ENCODE data around the gene LAMA2.
A peak's percentile ranks its signal among the peaks of the same experiment; 100 is the strongest.

Gene LAMA2

DNA sequence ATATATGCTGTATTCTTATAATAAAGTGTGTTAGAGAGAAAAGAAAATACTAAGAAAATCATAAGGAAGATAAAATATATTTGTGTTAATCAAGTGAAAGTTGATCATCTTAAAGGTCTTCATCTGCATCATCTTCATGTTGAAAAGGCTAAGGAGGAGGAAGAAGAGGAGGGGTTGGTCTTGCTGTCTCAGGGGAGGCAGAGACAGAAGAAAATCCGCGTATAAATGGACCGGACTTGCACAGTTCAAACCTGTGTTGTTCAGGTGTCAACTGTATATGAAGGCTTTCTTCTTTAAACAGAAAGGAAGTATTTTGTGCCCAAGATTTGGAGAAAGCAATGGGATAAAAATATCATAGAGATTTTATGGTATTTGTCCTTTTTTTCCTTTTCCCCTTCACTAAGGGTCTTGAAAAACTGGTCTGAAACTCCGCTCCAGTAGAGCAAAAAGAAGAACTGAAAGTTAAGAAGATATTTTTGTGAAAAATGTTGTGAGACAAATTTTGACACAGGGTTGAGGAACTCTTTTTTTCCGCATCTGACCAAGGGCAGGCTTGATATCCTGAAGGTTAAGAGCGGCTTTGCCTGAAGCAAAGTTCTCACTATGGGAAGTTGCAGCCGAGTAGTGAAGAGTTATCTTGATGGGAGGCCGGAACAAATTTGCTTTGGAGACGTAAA, 350.7 kb downstream of the LAMA2 start:
- no peak for DNase-seq

DNA sequence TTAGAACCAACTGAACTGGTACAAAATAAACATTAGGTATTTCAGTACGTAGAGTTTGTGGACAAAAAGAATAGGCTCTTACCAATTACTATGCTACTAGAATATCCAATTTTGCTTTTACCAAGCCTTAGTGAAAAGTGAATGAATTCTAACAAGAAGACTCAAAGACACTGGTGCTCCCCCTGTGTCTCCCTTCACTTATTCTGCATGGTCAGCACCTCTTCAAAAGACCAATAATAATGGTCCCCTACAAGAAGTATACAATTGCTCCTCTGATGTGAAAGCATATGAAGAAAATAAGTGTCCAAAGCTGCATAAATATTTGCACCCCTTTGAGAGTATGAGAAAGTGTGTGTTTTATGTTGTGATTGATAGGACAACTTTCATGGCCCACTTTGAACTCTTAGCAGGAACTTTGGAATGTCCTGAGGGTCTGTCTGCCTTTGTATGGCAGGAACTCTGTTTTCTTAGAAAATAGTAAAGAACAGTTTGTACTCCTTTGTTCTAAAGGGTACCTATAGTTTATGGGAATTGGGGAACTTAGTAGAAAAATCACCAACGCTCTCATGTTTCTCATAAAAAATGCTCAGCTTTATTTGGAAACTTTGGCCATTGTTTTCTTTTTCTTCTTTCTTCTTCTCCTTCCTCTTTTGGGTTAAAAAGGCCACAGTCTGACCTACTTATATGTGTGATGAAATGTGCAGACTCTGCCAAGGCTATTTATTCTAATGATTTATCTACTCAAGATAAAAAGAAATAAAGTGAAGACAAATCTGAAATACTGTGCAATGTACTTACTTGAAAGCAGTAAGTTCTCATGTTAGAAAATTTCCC, 352.4 kb downstream of the LAMA2 start:
- no peak for DNase-seq

DNA sequence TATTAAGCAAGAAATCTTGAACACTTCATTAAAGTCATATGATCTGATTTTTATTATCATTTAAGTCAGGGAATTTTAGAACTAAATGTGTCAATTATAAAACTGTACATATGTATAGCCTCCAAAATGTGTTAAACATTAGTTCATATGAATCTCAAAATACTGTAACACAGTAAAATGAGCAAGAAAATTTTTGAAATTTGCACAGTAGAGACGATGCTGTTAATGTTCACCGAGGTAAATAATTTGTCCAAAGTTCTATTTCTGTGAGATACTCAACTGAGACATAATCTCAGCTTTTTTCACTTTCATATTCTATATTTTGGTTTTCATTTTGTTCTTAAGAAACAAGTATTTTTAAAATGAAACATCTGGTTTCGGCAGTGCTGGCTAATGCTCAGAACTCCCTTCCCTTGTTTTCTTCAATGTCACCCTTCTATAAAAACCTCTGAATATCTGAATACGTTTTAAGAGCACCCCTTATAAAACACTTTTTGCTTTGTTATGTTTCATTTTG, 353.1 kb downstream of the LAMA2 start:
- no peak for DNase-seq

DNA sequence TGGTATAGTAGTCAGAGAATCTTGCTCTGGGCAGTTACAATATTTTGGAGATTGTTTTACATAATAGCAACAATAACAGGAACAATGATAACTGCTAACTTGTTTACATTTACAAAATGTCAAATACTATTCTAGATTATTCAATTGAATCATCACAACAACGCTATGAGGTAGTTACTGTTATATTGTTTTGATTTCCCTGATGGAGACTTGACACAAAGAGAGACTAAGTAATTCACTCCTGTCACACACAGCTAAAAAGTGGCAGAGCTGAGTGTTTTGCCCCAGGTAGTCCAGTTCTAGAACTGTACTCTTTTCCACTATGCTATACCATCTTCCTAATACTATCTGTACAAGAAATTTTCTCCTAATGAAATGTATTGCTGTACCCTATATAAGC, 356.1 kb downstream of the LAMA2 start:
- DNase-seq: no peak

DNA sequence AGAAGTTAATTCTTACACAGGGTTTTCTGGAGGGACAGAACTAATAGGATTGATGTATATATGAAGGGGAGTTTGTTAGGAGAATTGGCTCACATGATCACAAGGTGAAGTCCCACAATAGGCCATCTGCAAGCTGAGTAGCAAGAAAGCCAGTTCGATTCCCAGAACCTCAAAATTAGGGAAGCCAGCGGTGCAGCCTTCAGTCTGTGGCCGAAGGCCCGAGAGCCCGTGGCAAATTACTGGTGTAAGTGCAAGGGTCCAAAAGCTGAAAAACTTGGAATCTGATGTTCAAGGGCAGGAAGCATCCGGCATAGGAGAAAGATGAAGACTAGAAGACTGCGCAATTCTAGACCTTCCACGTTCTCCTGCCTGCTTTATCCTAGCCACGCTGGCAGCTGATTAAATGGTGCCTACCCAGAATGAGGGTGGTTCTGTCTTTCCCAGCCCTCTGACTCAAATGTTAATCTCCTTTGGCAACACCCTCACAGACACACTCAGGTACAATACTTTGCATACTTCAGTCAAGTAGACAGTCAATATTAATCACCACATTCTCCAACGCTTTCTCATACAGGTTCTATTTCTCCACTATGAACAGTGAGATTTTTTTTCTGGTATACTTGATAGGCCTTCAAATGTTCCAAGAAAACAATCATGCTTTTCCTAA, 357.0 kb downstream of the LAMA2 start:
- DNase-seq: no peak

DNA sequence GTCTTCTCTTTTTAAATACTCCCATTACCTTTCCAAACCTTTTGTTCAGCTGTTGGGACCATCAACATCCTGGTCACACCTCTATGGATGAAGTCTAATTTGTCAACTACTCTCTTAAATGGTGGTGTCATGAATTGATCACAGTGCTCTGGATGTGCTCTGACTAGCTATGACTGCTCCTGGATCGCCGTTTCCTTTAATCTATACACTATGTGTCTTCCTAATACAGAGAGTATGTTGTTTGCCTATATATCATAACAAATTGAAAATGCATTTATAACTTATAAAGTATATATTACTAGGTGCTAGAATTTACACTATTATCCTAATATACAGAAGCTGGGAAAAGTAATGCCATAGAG, 357.5 kb downstream of the LAMA2 start:
- DNase-seq: no peak

DNA sequence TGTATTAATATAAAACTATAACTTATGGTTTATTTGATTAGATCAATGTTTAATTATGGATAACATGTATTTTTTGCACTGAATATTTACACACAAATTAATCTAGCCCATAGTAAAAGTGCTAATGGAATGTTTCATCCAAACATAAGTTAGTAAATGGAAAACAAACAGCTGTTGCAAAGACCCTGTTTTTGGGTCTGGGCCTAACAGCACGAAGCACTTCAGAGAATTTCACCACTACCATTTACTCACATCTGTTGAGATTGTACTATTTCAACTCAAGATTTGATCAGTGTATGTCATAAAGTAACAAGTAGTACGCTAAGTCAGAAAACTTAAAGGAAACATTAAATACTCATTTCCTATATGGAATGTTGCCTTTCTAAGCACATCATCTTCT, 359.6 kb downstream of the LAMA2 start:
- DNase-seq: no peak

DNA sequence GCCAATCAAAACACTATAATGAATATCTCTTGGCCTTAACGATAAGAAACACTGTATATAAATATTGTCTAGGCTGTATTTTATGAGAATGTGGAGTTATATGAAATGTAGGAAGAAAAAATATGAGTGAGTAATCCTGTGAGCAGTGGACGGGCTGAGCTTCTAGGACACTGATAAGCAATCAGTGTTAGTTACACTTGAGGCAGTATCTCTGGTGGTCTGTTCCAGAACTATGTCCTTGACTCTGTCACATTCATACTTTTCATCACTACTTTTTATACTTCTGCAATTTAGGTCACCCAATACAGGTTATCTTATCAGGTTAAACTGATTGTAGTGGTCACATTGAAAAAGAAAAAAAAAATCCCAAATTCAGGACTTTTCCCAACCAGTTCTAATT, 360.4 kb downstream of the LAMA2 start:
- no peak for DNase-seq

DNA sequence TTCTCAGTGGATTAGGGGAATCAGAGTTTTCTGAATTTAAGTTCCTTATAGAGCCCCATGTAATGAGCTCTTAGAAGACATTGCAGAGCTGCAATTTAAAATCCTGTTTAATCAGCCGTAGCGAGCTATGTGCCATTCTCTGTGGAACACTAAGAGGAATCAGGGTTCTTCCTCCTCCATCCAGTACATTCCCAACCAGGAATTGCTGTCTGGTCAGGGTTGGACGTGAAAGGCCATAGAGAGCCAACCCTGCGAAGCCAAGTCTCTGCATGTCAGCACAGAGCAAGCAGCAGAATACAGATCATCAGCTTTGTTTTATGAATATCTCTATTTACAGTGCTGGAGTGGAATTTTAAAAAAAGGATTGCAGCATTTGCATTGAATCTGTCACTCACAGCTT, 366.0 kb downstream of the LAMA2 start:
- DNase-seq: no peak

DNA sequence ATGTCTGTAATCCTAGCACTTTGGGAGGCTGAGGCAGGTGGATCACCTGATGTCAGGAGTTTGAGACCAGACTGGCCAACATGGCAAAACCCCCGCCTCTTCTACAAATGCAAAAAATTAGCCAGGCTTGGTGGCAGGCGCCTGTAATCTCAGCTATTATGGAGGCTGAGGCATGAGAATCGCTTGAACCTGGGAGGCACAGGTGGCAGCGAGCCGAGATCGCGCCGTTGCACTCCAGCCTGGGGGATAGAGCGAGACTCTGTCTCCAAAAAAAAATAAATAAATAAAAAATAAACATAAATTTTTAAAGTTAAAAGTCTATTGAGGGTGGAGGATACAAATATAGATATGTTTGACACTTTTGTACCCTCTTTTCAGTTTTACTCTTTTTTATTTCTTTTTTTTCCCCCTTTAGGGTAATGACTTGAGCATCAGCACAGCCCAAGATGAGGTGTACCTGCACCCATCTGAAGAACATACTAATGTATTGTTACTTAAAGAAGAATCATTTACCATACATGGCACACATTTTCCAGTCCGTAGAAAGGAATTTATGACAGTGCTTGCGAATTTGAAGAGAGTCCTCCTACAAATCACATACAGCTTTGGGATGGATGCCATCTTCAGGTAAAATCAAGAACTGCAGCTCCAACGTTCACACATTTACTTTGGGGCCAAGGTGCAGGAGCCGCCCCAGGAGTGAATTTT, 368.9 kb downstream of the LAMA2 start:
- peak; percentile 53 for DNase-seq

DNA sequence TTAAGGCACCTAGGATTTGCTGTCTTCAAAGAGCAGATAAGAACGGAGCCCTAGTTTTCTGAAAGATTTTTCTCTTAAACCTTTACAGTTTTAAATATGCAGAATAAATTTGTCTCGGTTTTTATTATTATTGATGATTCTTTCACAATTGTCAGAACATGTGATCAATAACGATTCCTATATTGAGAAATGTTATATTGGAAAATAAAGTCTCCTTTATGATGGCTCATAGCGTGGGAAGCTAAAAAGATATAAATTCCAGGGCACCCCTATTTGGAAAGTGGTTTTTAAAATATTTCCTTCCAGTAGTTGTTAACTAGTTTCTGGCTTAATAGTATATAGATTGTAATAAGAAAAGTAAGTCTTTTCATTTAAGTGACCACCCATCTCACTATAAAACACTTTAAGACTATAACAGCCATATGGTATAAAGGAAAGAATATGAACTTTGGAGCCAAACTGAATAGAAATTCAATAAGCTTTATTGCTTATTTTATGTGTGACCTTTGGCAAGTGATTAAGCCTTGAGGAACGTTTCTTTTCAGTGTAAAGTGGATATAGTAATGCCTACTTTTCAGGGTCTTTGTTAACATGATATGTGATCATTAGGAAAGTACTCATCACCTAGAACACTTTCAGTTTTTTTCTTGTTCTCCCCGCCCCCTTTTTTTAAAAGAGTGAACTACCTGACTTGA, 369.6 kb downstream of the LAMA2 start:
- DNase-seq: no peak

DNA sequence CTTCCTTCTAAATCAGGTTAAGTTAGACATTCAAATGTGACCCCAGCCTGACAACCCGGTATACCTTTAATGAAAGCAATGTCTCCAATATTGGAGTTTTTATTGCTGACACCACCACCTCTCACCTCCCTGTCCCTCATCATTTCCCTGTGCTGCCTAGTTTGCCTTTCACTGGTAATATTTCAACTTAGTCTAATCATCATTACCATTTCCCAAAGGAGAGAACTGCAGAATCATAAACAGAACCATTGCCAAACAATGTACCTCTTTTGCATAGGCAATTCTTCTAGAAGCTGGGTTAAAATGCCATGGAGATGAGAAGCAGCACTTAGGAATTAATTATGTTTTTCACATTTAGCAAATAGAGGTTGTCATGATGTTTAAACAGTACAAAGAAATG, 370.3 kb downstream of the LAMA2 start:
- DNase-seq: no peak

DNA sequence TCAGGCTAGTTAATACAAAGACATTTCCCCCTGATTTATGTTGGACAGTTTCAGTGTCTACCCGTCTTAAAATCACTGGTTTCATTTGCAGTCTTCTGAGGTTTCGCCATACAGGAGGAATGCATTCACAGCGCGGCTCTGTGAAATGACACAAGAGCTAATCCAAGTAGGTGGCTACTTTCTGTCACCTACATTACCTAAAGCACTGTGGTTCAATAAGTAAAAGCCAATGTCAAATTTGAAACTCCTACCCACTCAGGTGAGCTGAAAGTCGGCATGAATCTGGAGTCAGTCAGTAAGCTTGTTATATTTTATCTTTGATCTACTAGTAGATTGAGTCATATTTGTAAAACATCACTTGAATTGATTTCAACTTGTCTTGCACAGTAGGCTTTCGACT, 370.8 kb downstream of the LAMA2 start:
- DNase-seq: peak; percentile 15

DNA sequence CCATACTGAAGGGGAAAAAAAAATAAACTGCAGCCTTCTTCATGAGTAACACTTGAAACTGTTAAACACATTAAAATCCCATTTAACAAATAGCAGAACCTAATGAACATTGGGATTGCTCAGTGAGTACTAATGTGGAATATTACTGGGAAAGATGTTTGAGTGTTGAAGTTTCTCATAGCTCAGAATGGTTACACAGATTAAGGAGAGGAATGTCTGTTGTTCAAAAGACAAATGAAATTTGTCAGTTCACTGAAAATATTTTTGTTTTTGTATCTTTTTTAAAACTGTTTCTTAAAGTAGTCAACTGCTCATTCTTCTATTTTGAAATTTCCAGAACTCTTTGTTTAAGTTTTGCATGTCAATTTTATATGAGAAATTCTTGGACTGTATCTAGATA, 374.3 kb downstream of the LAMA2 start:
- no peak for DNase-seq

DNA sequence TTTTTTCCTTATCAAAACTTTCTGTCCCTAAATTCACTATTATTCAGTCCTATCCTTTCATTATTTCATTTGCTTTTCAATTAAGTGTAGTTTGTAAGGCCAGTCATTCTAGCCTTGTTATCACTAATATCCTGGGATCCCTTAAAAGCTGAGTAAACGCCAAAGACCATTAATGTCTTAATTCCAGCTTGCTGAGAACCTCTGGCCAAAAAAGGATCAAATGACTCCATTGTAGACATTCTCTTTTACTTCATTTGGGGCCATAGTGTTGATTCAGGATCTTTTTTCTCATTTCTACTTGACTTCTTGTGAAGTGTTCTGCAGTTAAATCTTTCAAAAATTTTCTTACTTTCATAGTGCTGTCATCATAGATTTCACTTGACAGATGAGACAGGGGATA, 379.7 kb downstream of the LAMA2 start:
- DNase-seq: no peak

DNA sequence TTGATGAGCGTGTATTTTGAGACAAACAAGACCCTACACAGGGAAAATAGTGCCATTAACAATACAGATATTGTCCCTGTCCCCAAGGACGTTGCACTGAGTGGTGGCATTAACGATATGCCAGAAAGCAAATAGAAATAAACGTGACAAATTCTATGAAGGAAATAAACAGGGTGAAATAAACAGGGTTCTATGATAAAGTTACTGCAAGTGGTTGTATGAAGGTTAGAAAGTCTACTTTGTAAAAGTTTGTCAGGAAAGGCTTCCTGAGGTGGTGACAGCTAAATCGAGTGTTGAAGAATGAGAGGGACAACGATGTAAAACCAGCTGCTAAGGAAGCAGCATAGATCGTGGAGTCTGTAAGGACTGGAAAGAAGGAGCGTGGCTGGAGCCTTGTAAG, 380.2 kb downstream of the LAMA2 start:
- no peak for DNase-seq

DNA sequence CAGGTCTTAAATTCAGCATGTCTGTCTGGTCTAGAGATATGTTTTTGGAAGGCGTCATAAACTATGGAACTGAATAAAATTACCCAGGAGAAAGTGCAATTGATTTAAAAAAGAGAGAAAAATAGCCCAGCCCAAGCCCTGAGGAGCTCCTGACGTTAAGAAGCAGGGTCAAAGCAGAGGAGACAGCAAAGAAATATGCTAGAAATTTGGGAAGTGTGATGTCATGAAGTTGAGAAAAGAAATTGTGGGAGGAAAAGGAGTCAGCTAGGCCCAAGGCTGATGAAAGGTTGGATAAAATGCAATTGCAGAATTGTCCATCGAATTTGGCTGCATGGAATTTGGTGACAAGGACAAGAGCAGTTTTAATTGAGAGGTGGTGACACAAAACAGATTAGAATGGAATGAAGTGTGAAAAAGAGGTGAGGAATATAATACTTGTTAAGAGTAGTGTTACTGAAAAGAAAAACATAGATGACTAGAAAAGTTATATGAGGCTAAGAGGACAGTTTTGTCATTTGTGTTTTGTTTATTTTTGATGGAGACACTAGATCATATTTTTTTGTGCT, 381.6 kb downstream of the LAMA2 start:
- no peak for DNase-seq

DNA sequence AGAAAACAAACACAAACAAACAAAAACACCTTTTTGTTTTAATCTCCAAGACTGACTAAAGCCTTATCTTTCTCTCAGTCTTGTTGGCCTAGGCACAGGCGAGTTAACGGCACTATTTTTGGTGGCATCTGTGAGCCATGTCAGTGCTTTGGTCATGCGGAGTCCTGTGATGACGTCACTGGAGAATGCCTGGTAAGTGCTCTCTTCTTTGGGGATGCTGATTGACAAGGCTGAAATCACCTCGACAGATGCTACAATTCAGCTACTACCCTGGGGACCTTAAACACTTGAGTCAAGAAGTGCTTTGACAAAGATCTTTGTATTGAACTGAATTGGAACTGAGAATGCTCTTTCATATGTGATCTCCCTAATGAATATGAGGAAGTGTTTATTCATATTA, 384.1 kb downstream of the LAMA2 start:
- no peak for DNase-seq

DNA sequence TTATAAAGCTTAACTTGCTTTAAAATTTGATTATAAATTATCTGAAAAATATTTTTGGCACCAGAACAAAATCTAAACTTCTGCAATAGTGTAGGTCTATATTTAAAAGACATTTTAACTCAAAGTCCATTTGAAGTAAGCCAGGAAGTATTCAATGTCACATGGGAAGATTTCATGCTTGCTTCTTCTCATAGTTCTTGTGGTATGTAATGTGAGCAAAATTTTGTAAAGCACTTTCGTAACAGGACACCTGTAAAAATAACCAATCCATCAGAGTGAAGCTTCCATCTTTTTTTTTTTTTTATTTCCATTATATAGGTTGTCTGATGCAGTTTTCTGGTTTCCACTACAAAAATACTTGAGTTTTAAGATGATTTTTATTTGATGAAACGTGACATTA, 386.1 kb downstream of the LAMA2 start:
- no peak for DNase-seq

DNA sequence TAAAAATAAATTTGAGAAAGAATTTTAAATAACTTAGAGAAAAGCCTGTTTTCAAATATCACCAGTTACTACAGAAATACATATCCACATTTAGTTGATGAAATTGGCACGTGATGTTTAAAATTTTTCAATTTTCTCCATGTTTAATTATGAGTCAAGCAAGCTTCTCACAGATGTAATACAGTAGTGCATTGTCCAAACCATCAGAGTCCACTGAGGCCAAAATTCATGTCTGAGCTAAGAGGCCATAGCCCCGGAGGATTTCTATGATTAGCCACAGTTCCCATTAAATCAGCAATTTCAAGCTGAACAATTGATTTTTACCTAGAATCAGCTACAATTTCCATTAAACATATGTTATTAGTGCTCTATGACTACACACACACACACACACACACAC, 387.0 kb downstream of the LAMA2 start:
- no peak for DNase-seq

DNA sequence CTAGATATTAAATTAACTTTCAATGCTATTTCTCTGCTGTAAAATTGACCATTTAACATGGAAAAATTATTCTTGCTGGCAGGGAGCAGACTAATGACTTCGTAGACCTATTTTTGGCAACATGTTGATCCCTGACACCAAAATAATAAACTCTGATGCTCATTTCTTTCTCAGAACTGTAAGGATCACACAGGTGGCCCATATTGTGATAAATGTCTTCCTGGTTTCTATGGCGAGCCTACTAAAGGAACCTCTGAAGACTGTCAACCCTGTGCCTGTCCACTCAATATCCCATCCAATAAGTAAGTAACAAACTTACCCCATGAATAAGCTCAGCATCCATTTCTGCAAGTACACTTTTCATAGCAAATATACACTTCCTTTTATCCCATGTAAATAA, 387.5 kb downstream of the LAMA2 start:
- no peak for DNase-seq

DNA sequence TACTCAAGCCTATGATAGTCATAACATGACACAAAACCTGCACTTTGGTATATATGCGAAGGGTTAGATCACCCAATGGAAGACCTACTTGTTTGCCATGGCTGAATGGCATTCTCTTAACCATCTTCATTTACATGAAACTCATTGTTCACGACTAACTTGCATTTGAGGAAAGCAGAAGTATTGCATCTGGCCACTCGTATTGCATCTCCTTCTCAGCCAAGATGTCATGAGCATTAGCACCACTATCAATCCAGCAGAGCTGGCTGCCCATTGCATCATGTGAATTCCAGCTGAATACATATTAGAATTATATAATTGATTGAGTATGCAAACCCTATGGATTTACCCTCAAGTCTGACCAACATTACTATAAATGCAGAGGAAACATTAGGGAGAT, 390.2 kb downstream of the LAMA2 start:
- no peak for DNase-seq
